GM18508 (cell line): ENCODE results near the gene MFSD6L.

ENCODE experiments used
- ATAC-seq: cut with Tn5 transposase; IDR thresholded peaks from one replicate; pipeline ENCODE4 v1.9.1; 2021; ENCODE audit warnings: moderate number of reproducible peaks; ENCODE audit not compliant: insufficient read depth, unreplicated experiment

Gene MFSD6L

GRCh38 chr17:8797621-8798175 is 1.5 kb downstream of the MFSD6L start:
- no peak for ATAC-seq

DNA sequence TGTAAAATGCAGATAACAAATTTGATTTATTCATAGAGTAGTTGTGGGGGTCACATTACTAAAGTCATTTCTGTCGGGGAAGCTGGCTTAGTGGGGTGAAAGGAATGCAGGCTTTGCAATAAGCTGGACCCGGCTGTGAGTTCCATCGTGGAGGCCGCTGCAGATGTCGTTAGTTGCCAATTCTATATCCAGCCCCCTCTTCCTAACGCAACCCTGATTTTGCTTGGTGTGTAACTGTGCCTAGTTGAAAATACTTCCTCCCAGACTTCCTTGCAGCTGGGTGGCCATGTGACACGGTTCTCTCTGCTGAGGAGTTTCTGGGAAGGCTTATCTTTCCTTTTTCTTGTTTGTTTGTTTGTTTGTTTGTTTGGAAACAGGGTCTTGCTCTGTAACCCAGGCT is 4.5 kb downstream of the MFSD6L start:
- ATAC-seq: no peak

DNA sequence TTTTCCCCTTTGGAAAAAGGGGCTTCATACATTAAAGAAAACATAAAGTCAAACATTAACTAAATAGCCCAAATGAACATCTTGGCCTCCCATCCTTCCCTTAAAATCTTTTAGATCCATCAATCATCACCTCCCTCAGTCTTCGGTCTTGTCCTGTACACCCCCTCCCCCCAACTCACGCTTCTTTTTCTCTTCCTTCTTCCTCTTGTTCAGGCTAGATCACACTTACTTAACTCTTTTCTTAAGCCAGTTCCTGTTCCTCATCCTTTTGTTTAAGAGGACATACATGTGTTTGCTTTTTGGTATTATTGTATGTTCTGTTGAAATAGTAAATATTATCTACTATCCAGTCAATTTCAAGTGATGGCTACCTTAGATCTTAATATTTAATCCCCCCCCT is 5.5 kb downstream of the MFSD6L start:
- no peak for ATAC-seq

DNA sequence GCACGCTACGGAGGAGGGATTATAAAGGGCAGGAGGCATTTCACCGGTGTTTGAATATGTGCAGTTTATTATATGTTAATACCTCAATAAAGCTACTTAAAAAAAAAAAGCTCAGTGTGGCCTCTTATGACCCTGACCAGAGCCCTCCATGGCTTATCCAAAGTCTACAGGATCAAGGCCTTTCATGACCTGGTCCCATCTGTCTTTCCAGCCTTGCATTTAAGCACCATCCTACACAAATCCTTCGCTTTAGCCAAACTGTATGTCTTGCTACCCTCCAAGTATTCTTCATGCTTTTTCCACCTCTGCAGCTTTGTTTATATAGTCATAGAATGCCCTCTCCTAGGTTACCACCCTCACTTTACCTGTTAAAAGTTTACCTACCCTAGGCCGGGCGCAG is 6.5 kb downstream of the MFSD6L start:
- no peak for ATAC-seq

GRCh38 chr17:8791910-8792270 is 7.3 kb downstream of the MFSD6L start:
- no peak for ATAC-seq

DNA sequence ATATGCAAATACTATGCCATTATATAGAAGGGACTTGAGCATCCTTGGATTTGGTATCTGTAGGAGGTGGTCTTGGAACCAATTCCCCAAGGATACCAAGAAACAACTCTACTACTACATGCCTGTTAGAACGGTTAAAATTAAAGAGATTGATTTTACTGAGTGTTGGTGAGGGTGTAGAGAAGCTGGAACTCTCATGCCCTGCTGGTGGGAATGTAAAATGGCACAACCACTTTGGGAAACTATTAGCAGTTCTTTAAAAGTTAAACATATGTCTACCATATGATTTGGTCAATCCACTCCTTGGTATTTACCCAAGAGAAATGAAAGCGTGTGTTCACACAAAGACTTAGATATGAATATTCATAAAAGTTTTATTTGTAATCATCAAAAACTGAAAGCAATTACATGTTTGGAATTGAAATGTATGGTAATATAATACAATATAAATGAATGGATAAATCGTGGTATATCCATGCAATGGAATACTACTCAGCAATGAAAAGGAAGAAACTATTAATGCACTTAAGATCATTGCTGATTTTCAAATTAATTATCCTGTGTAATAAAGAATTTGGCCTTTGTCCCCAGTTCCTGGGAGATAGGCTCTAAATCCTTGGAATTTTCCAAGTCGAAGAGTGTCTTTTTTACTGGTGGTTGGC is 7.8 kb downstream of the MFSD6L start:
- ATAC-seq: no peak

DNA sequence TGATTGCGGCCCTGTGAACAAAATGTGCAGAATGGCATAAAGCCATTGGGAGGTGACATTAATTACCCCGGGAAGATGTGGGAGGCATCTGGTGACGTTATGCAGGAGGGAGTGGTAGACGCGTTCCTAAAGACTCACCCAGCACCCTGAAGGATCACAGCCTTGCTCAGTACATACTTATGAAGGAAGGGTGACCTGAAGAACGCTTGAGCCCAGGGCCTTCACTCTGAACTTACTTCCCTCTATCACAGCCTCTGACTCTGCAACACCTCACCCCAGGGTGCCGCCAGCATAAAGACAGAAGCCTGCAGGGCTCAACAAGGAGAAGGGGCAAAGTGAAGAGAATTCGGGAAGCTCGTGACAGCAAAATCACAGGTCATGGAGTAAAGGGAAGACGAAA is 9.4 kb downstream of the MFSD6L start:
- no peak for ATAC-seq

DNA sequence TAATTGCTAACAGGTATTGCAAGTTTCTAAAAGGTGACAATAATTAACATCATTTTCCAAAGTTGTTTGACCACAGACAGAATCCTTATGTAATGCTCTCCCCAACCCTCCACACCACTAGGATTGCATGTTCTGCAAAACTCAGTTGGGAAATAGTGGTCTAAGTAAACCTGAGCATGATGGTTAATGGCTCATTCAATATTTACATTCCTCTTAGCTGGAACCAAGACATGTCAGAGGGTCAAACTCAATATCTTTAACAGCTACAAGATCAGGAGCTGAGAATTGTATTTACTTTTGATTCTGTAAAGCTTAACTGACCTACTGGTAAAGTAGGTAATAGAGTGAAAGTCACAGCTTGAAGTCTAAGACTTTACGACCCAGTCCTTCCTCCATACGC is 10.2 kb downstream of the MFSD6L start:
- ATAC-seq: no peak

DNA sequence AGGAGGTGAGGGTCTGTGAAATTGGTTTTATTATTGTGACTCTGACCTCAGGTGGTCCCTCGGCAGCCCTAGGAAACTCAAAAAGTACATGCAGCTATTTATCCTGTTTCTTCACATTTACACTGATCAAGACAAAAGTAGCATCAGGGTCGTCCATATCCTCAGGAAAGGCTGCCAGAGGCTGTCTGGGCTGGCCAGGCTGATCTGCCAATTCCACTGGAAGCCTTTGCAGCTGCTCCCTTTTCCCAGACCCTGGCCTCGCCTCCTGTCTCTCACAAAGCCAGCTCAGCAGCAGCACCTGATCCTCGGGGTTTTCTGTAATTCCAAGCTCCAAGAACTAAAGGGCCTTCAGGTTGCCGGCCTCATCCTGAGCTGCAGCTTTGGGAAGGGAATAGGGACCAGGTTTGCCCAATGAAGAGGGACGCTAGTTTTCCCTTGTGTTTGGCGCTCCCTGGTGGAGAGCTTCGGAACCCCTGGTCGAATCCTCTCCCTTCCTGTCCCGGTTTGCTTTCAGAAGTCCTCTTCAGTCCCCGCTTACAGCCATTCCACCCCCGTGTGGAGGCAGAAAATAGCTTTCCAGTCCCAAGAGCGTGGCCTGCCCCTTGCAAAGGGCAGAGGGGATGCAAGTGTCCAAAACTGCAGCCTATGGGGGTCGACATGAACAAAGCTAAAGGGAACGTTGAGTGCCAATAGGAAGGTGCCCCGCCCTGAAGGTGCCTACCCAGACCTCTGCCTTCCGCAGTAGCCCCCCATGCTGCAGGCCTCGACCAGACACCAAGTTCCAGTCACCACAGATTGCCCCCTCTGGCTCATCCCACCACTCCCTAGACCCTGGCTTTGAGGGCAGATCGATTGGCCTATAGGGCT is 13.4 kb downstream of the MFSD6L start:
- no peak for ATAC-seq

DNA sequence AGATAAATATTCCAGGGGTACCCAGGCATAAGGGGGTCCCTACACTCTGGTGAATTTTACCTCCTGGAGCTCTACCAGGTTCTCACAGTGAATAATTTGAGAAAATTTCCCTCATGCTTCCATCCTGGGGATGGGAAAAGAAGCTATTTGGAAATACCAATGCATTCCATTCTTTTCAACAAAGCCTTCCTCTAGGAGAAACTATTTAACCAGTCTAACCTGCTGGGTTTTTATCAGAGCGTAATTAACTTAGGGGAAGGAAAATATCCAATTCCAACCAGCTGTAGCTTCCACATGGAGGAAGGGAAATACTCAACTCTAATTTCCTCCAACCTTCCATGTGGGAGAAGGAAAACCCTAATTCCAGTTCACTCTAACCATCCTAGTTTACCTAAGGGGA is 17.0 kb downstream of the MFSD6L start:
- ATAC-seq: no peak

DNA sequence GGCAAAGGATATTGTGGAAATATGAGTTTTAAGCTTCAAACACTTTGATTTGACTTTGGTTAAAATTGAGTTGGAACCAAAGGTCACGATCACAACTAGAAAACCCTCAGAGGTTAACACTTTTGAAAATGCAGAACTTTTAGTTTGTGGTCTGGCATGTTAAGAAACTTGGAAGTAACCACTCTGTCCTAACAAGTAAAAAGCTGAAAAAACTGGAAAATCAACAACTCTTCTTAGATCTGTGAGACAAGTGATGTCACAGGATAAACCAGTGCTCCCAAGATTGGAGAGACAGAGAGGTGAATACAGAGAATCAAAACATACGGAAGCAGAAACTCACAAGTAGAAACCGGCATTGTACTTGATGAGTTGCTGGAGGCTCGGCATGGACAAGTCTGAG is 17.4 kb downstream of the MFSD6L start:
- ATAC-seq: no peak

DNA sequence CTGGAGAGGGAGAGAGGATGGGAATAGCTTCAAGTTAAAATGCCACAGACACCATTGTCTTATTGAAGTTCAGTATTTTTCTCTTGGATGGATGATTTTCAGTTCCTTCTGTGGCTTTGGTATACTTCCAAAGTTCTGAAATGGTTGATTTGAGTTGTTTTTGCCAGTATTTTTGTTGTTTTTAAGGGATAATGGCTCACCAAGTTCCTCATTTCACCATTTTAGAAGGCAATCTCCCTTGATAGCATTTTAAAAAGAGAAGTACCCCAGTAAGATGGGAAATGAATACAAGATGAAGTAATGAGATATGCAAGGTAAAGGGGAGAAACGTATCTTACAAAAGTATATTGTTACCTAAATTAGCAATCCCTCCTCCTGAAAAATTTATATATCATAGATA is 22.3 kb downstream of the MFSD6L start:
- no peak for ATAC-seq

DNA sequence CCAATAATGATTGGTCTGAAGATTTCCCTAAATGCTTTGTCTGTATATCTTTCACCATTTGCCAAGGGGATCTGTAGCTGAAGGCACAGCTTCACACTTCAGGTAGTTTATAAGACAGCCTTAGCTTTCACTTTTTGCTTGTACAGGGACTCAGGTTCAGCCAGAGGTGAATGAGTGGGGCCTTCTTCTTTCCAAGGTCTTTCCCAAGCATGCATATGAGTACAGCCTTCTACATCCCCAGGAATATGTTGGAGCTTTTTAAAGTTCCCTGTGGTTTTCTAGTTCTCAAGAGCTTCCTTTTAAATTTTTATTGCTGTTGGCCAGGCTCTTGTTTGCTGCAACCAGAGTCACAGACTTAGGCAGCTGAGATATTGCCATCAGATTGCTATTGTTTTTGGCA is 22.9 kb downstream of the MFSD6L start:
- no peak for ATAC-seq

DNA sequence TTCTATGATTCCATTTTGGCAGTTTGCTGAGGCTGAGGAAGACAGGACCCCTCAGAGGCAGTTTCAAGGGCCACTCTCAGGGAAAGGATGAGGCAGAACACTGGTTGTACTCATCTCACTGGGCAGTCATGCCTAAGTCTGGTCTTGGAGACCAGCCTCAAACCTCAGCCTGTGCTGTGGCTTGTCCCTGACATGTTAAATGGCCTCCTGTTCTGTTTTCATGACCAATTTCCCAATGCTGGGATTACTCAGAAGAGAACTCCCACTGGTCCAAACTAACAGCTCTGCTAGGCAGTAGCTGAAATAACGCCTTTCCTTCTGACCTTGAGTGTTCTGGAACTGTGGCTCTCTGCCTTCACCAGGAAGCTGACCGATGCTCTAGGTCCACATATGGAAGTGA is 32.4 kb downstream of the MFSD6L start:
- no peak for ATAC-seq

GRCh38 chr17:8762012-8762411 is 37.2 kb downstream of the MFSD6L start:
- ATAC-seq: no peak

GRCh38 chr17:8758137-8758596 is 41.0 kb downstream of the MFSD6L start, which contains the start of gene SPDYE4:
SPDYE4 (minus strand) TSS chr17:8758546; CDS start chr17:8758382, 164 bp downstream.
- ATAC-seq: no peak

DNA sequence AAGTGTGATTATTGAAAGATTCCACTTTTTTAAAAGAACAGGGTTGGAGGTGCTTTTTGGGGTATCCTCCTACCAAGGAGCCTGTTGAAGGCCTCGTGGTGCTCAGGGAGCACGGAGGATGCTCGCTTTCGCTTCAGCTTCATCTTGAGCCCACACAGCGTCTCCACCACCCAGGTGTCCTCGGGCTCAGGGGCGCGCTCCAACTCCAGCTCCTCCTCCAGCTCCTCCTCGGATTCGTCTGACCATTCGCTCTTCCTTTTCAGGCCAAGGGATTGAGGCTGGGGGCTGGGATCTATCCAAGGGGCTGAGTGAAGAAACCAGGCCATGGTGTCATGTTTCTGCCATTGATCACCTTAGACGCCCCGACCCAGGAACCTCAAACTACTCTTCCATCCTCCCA is 42.0 kb downstream of the MFSD6L start:
- ATAC-seq: no peak

DNA sequence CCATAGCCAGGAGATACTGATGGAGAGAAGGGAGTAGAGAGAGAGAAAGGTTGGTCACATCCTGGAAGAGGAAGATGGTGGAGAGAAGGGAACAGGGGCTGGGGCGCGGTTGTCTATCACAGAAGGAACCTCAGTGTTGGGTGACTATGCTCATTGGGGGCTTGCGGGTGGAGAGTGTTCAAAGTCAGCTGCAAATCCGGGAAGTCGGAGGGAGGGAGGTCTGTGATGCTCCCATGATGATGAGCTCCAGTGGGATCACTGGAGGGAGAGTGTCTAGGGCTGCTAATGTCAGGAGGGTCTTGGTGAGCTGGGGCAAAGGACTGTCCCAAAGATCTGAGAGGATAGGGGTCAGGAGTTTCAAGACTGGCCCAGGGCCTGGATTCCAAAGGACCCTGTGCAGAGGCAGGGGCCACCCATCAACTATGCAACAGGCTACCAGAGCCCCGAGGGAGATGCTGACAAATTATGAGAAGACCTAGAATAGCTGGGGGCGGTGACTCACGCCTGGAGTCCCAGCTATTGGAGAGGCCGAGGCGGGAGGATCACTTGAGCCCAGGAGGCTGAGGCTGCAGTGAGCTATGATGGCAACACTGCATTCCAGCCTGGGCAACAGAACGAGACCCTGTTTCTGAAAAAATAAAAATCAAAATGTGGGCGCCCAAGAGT is 43.4 kb downstream of the MFSD6L start:
- no peak for ATAC-seq

GRCh38 chr17:8754890-8755289 is 44.3 kb downstream of the MFSD6L start:
- no peak for ATAC-seq

- no peak for ATAC-seq
Observed at GRCh38 chr17:8753976-8754440, 45.2 kb downstream of the MFSD6L start.
